HL-60 (cell line): Measurements from ENCODE around the gene DDC.

Source experiments
- CTCF ChIP-seq: IDR thresholded peaks from one replicate; pipeline ENCODE4 v1.5.1; 2011; ENCODE audit warnings: low read length, control low read depth, inconsistent platforms; ENCODE audit not compliant: insufficient read depth
- GABPA ChIP-seq: IDR thresholded peaks from 2 replicates; pipeline ENCODE4 v1.6.1; 2012; ENCODE audit warnings: low read depth
- POLR2AphosphoS5 ChIP-seq: IDR thresholded peaks from 2 replicates; pipeline ENCODE4 v1.6.1; 2012; ENCODE audit warnings: low read depth
- SPI1 ChIP-seq: IDR thresholded peaks from 2 replicates; pipeline ENCODE4 v1.6.1; 2012; ENCODE audit warnings: low read depth, mild to moderate bottlenecking, borderline replicate concordance

DNA sequence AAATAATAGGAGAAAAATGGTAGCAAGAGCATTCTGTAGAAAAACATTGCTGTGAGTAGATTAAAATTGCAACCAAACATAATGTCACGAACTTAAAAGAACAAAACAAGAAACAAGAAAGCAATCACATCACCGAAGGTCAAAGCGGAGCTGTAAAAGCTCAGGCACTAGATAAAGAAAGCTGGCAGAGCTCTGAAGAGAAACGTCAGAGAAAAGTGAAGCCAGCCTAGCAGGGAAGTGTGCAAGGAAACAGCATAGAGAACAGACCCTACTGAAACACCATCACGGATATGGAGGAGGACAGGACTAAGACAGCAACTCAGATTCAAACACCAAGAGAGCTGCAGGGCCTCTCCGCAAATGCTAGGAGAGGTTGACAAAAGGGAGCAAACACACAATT lies 22.5 kb upstream of the DDC start:
- no peak for TF ChIP-seq CTCF
- no peak for TF ChIP-seq POLR2AphosphoS5
- TF ChIP-seq GABPA, result no peak
- no peak for TF ChIP-seq SPI1
